ENCODE measurements around the gene C5AR1. TPM values are rescaled to one million over a fixed set of nuclear protein-coding genes. Genes with fewer than 3 reads are reported as not detected.
A peak's percentile ranks its signal among the peaks of the same experiment; 100 is the strongest.

Gene C5AR1
- total and polyA plus RNA-seq, 9 of the 15 experiments (the other 6 are each of a cell fraction or from before 2014, with no cell fraction given) = 0.06 to 1.6 (median 0.28) TPM; not detected in 3

DNA sequence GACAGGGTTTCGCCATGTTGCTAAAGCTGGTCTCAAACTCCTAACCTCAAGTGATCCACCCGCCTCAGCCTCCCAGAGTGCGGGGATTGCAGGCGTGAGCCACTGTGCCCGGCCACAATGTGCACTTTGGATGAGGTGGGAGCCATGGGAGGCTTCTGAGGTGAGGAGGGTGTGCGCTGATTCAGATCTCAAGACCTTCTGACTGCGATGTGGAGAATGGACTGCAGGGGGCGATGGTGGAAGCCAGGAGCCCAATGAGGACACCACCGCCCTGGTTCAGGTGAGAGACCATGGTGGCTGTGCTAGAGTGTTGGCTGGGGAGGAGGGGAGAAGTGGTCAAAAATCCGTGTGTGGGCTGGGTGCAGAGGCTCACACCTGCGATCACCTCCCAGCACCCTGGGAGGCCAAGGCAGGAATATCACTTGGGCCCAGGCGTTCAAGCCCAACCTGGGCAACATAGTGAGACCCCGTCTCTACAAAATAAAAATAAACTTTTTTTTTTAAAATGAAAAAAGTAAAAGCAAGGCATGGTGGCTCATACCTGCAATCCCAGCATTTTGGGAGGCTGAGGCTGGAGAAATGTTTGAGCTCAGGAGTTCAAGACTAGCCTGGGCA is 29.4 kb upstream of the C5AR1 start (continued):
- TF ChIP-seq, protein P1, sequence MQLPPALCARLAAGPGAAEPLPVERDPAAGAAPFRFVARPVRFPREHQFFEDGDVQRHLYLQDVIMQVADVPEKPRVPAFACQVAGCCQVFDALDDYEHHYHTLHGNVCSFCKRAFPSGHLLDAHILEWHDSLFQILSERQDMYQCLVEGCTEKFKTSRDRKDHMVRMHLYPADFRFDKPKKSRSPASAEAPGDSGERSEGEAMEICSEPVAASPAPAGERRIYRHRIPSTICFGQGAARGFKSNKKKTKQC (CRISPR knock-in tag; IDR thresholded peaks at IDR 0.05) = no peak
- peak; percentile 30 to 56; a peak in 2 of 4 replicates for TF ChIP-seq KDM1A (IDR thresholded peaks at IDR 0.05)
- TF ChIP-seq MCM3 (IDR thresholded peaks at IDR 0.05) = no peak
- no peak for TF ChIP-seq FOXA1 (IDR thresholded peaks at IDR 0.05; ENCODE audit: borderline replicate concordance)
- TF ChIP-seq FOXJ2 (tag; IDR thresholded peaks at IDR 0.05) = no peak
- TF ChIP-seq NFIC (IDR thresholded peaks at IDR 0.05) = no peak
- 0 out of 2 replicates have a peak, but pooled peaks have one; percentile 23 for TF ChIP-seq CBX1 (IDR thresholded peaks at IDR 0.05; ENCODE audit: low read depth)
- TF ChIP-seq, protein P2, sequence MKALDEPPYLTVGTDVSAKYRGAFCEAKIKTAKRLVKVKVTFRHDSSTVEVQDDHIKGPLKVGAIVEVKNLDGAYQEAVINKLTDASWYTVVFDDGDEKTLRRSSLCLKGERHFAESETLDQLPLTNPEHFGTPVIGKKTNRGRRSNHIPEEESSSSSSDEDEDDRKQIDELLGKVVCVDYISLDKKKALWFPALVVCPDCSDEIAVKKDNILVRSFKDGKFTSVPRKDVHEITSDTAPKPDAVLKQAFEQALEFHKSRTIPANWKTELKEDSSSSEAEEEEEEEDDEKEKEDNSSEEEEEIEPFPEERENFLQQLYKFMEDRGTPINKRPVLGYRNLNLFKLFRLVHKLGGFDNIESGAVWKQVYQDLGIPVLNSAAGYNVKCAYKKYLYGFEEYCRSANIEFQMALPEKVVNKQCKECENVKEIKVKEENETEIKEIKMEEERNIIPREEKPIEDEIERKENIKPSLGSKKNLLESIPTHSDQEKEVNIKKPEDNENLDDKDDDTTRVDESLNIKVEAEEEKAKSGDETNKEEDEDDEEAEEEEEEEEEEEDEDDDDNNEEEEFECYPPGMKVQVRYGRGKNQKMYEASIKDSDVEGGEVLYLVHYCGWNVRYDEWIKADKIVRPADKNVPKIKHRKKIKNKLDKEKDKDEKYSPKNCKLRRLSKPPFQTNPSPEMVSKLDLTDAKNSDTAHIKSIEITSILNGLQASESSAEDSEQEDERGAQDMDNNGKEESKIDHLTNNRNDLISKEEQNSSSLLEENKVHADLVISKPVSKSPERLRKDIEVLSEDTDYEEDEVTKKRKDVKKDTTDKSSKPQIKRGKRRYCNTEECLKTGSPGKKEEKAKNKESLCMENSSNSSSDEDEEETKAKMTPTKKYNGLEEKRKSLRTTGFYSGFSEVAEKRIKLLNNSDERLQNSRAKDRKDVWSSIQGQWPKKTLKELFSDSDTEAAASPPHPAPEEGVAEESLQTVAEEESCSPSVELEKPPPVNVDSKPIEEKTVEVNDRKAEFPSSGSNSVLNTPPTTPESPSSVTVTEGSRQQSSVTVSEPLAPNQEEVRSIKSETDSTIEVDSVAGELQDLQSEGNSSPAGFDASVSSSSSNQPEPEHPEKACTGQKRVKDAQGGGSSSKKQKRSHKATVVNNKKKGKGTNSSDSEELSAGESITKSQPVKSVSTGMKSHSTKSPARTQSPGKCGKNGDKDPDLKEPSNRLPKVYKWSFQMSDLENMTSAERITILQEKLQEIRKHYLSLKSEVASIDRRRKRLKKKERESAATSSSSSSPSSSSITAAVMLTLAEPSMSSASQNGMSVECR (CRISPR knock-in tag; IDR thresholded peaks at IDR 0.05) = no peak
- TF ChIP-seq HNRNPL (IDR thresholded peaks at IDR 0.05; ENCODE audit: low read depth, low read length) = no peak
- TF ChIP-seq ZNF121 (CRISPR knock-in tag; conservative IDR thresholded peaks at IDR 0.05) = peak; percentile 99
- TF ChIP-seq ZFP36 (IDR thresholded peaks at IDR 0.05; ENCODE audit: low read depth, low read length, partially characterized antibody) = peak; percentile 87
- TF ChIP-seq ZBED1 (IDR thresholded peaks at IDR 0.05) = no peak
- TF ChIP-seq SP1 (CRISPR knock-in tag; IDR thresholded peaks at IDR 0.05) = no peak
- no peak for TF ChIP-seq YY1 (IDR thresholded peaks at IDR 0.05; ENCODE audit: borderline replicate concordance in 1 of 3, control insufficient read depth in 1 of 3, extremely low read depth in 1 of 3, insufficient read depth in 3 of 3, insufficient read length in 1 of 3, insufficient replicate concordance in 2 of 3, low read depth in 1 of 3, low read length in 2 of 3)
- TF ChIP-seq, protein P3, sequence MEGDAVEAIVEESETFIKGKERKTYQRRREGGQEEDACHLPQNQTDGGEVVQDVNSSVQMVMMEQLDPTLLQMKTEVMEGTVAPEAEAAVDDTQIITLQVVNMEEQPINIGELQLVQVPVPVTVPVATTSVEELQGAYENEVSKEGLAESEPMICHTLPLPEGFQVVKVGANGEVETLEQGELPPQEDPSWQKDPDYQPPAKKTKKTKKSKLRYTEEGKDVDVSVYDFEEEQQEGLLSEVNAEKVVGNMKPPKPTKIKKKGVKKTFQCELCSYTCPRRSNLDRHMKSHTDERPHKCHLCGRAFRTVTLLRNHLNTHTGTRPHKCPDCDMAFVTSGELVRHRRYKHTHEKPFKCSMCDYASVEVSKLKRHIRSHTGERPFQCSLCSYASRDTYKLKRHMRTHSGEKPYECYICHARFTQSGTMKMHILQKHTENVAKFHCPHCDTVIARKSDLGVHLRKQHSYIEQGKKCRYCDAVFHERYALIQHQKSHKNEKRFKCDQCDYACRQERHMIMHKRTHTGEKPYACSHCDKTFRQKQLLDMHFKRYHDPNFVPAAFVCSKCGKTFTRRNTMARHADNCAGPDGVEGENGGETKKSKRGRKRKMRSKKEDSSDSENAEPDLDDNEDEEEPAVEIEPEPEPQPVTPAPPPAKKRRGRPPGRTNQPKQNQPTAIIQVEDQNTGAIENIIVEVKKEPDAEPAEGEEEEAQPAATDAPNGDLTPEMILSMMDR (IDR thresholded peaks at IDR 0.05 in 2 of 3, conservative IDR thresholded peaks at IDR 0.05 in 1 of 3; ENCODE audit: insufficient read depth in 2 of 3, low read depth in 1 of 3, low read length in 3 of 3) = peak; percentile 63 to 82 (median 75)
- TF ChIP-seq HDAC2 (IDR thresholded peaks at IDR 0.05) = 0 out of 2 replicates have a peak, but pooled peaks have one; percentile 35
- TF ChIP-seq HDGF (IDR thresholded peaks at IDR 0.05) = peak; percentile 50; the same call in 1 of the 2 replicates
- TF ChIP-seq CBFB (CRISPR knock-in tag; IDR thresholded peaks at IDR 0.05) = 0 out of 2 replicates have a peak, but pooled peaks have one; percentile 41
- no peak for TF ChIP-seq PHF20 (IDR thresholded peaks at IDR 0.05; ENCODE audit: partially characterized antibody)
- peak in 1 of 2 experiments; percentile 34; a peak in 2 of 4 replicates for TF ChIP-seq RAD21 (CRISPR knock-in tag; conservative IDR thresholded peaks at IDR 0.05 in 1 of 2, IDR thresholded peaks at IDR 0.05 in 1 of 2)
- TF ChIP-seq PRMT5 (CRISPR knock-in tag; IDR thresholded peaks at IDR 0.05) = no peak
- no peak for TF ChIP-seq TAF1 (IDR thresholded peaks at IDR 0.05; ENCODE audit: control insufficient read depth, extremely low read depth, insufficient read depth, low read length, severe bottlenecking)
- no peak for TF ChIP-seq ZKSCAN3 (CRISPR knock-in tag; IDR thresholded peaks at IDR 0.05)
- no peak for TF ChIP-seq ZNF316 (IDR thresholded peaks at IDR 0.05)

All from K562 (cell line).